Tibial nerve (tissue), 4 donors: Measurements from ENCODE around the gene GALNT13. TPM values are rescaled to one million over a fixed set of nuclear protein-coding genes. Genes with fewer than 3 reads are reported as not detected.

ENCODE experiments used
- DNase-seq, 2 donors: peaks; one replicate each; pipeline ENCODE4 v3.0.0-alpha.2; 2019; ENCODE audit warnings: low spot score in 2 of 2
- H3K27ac ChIP-seq, 4 donors: fragments of 200-600 bp; sonication (generic) in 3 of 4; one replicate each; pipeline ENCODE4 v1.5.1; 2017 to 2019; ENCODE audit warnings: mild to moderate bottlenecking in 1 of 4
- H3K27me3 ChIP-seq, 2 donors: fragments of 200-600 bp; sonication (generic) in 1 of 2; one replicate each; pipeline versions ENCODE4 v1.5.1 to v1.6.0; 2017 to 2019
- H3K36me3 ChIP-seq, 3 donors: fragments of 200-600 bp; sonication (generic); one replicate each; pipeline ENCODE4 v1.5.1; 2018 to 2019
- H3K4me1 ChIP-seq, 4 donors: fragments of 200-600 bp; sonication (generic) in 3 of 4; one replicate each; pipeline ENCODE4 v1.5.1; 2017 to 2019
- H3K4me3 ChIP-seq, 4 donors: fragments of 200-600 bp; sonication (generic) in 3 of 4; one replicate each; pipeline ENCODE4 v1.5.1; 2017 to 2019; ENCODE audit warnings: mild to moderate bottlenecking in 1 of 4, moderate library complexity in 1 of 4
- H3K9me3 ChIP-seq, 4 donors: fragments of 200-600 bp; sonication (generic) in 3 of 4; one replicate each; pipeline ENCODE4 v1.5.1; 2017 to 2019
- EP300 ChIP-seq, 2 donors: sonication (generic); formaldehyde crosslinking; IDR thresholded peaks; one replicate each; pipeline ENCODE4 v1.6.1; 2017; ENCODE audit warnings: antibody characterized with exemption in 2 of 2, mild to moderate bottlenecking in 1 of 2
- POLR2A ChIP-seq, 2 donors: fragments of 450-650 bp; IDR thresholded peaks; one replicate each; pipeline ENCODE4 v1.6.1; 2017; ENCODE audit warnings: antibody characterized with exemption in 2 of 2, mild to moderate bottlenecking in 2 of 2, moderate library complexity in 2 of 2
- WGBS, 2 donors: methylation state at CpG; one replicate each; pipeline ENCODE4 v1.1.5; 2018; 5-methylcytosine and 5-hydroxymethylcytosine counted together
- total RNA-seq, 4 donors: library from RNA; depleted of rRNA; stranded (reverse); fragments of >200 nt; gene quantifications; one replicate each; pipeline ENCODE4 v1.1.0, GENCODE V29; 2016
- TF ChIP-seq, protein P1 (sequence below), 5 experiments: fragments of 200-600 bp in 3 of 5; fragments of 450-650 bp in 2 of 5; sonication (generic) in 3 of 5; IDR thresholded peaks; one replicate each; pipeline ENCODE4 v1.5.1; 2016 to 2019; ENCODE audit warnings: antibody characterized with exemption in 5 of 5, mild to moderate bottlenecking in 3 of 5, moderate library complexity in 2 of 5

Gene GALNT13
- total RNA-seq, 4 donors from 2014 or later, result under 0.01 to 3.1 (median 1.3) TPM; not detected in 1

DNA sequence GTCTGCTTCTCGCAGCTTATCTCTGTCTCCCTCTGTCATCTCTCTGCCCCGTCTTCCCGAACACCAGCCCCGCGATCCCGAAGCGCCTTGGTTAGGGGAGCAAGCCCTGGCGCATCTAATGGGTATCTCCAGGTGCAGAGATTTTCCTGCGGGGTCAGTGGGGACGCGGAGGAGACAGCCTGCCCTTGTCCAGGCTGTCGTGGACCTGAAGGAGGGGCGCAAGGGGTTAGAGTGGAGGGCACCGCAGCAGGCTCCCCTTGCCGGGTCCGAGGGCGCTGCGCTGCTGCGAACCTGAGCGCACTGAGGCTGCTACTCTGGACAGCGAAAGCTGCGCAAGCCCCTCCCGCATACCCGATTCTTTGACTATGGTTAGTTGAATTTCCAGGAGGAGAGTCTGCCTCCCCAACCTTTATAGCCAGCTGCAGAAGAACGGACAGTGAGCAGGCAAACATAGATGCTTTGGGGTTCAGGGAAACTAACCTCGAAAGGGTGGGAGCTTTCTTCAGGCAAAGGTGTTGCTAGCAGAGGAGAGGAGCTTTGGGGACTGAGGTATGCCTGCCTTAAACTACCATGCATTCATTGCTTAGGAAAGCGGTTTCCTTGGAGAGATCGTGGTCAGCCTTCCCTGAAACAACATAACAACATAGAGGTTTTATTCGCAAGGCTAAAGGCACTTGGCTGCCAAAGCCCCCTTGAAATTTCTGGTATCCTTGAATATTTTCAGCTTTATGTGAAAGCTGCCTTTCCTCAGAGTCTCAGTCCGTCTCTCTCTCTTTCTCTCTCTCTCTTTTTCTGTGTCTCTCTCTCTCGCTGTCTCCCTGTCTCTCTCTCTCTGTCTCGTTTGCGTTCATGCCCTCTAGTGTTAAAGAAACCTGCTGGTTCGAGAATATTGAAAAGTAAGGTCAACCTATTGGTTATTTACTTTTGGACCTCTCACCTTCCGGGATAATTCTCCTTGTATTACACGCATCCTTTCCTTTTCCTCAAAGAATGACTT, 1.6 kb downstream of the GALNT13 start:
- TF ChIP-seq POLR2A (IDR thresholded peaks at IDR 0.05) (no peak), EP300 (IDR thresholded peaks at IDR 0.05) (no peak)
- TF ChIP-seq, protein P1, sequence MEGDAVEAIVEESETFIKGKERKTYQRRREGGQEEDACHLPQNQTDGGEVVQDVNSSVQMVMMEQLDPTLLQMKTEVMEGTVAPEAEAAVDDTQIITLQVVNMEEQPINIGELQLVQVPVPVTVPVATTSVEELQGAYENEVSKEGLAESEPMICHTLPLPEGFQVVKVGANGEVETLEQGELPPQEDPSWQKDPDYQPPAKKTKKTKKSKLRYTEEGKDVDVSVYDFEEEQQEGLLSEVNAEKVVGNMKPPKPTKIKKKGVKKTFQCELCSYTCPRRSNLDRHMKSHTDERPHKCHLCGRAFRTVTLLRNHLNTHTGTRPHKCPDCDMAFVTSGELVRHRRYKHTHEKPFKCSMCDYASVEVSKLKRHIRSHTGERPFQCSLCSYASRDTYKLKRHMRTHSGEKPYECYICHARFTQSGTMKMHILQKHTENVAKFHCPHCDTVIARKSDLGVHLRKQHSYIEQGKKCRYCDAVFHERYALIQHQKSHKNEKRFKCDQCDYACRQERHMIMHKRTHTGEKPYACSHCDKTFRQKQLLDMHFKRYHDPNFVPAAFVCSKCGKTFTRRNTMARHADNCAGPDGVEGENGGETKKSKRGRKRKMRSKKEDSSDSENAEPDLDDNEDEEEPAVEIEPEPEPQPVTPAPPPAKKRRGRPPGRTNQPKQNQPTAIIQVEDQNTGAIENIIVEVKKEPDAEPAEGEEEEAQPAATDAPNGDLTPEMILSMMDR (IDR thresholded peaks at IDR 0.05), result no peak
- no peak overlapping the region for H3K27ac ChIP-seq
- H3K4me1 ChIP-seq, result peaks cover 0 to 23% (median 2%) of the 10 kb centered on the region in 4 donors
- WGBS, 2 donors, result 5 to 6% methylated on average over 35 of the region's 36 CpGs
- peaks cover 0 to 26% of the 10 kb centered on the region in 2 donors for H3K27me3 ChIP-seq
- H3K4me3 ChIP-seq, result peak overlapping the region in 1 of 4 donors; percentile 46
- DNase-seq, result no peak
- no peaks in the 10 kb centered on the region for H3K36me3 ChIP-seq
- H3K9me3 ChIP-seq, result no peaks in the 10 kb centered on the region

DNA sequence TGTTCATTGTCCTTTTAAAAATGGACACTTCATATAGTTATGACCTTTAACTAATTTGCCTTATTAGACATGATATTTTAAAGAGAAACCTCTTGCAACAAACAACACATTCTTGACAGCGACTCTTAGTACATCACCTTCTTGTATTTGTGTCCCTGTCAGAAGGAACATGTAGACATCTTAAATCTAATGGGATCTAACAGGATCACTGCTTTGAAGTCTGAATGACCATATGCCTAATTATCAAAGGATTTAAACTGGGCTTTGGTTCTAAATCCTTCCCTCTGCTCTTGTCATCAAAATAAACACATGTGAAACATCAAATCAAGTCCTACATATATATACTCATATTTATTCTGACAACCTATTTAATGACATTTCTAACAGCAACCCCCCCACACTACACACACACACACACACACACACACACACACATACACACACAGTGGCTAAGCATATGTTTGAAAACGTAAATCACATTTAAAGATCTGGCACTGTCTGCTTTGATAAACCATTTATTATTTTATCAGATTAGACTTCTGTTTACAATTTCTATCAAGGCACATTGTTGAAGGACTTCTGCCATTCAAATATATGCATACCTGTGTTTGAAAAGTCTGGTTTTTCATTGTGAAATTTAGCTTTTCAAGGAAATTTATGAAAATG, 4.2 kb downstream of the GALNT13 start:
- peaks cover 0 to 24% of the 10 kb centered on the region in 2 donors for H3K27me3 ChIP-seq
- no peaks in the 10 kb centered on the region for H3K36me3 ChIP-seq
- H3K4me3 ChIP-seq, result no peak overlapping the region
- H3K9me3 ChIP-seq, result no peaks in the 10 kb centered on the region
- 76 to 81% methylated on average over 2 of the region's 2 CpGs for WGBS, 2 donors
- peaks cover 0 to 23% (median 2%) of the 10 kb centered on the region in 4 donors for H3K4me1 ChIP-seq
- no peak for DNase-seq
- TF ChIP-seq, protein P1 (IDR thresholded peaks at IDR 0.05), result no peak
- no peak for TF ChIP-seq POLR2A (IDR thresholded peaks at IDR 0.05)
- TF ChIP-seq EP300 (IDR thresholded peaks at IDR 0.05), result no peak
- no peak overlapping the region for H3K27ac ChIP-seq

DNA sequence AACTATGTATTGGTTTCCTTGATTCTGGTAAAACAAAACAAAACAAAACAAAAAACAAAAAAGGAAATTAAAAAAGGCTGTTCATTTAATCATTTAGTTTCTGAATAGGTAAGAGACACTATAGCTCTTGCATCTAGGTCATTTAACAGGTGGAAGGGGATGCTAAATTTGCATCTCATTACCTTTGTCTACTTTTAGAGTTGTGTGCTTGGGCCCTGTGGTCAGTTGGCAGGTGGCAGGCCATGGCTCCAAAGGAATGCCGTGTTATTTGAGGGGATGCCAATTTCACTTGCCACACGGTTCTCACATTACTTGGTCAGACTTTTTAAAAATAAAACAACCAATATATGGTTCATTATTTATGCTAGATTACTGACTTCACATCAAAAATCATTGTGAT, 9.2 kb downstream of the GALNT13 start:
- Histone ChIP-seq H3K4me3 (no peak overlapping the region), H3K27me3 (no peaks in the 10 kb centered on the region), H3K9me3 (no peaks in the 10 kb centered on the region), H3K4me1 (no peaks in the 10 kb centered on the region), H3K36me3 (no peaks in the 10 kb centered on the region), H3K27ac (no peak overlapping the region)
- DNase-seq, result no peak
- 67 to 85% methylated on average over 2 of the region's 2 CpGs for WGBS, 2 donors
- no peak for TF ChIP-seq POLR2A (IDR thresholded peaks at IDR 0.05)
- no peak for TF ChIP-seq EP300 (IDR thresholded peaks at IDR 0.05)
- TF ChIP-seq, protein P1 (IDR thresholded peaks at IDR 0.05), result no peak

DNA sequence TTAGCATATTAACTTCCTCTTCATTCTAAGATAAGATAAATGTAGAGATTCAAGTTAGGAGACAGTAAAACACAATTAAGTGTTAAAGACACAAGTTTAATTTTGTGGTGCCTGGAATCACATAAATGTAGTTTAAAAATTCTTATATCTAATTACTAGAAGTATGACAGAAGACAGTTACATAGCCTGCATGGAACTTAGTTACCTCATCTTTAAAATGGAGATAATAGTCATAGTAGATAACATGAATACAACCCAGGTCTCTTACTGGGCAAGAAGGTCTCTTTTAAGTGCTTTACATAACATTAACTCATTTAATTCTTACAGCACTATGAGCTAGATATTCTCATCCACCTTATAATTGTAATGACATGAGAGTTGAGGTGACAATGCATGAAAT, 15.1 kb downstream of the GALNT13 start:
- no peak for TF ChIP-seq POLR2A (IDR thresholded peaks at IDR 0.05)
- TF ChIP-seq, protein P1 (IDR thresholded peaks at IDR 0.05), result no peak
- TF ChIP-seq EP300 (IDR thresholded peaks at IDR 0.05), result no peak
- Histone ChIP-seq H3K36me3 (no peaks in the 10 kb centered on the region), H3K9me3 (no peaks in the 10 kb centered on the region), H3K4me1 (no peaks in the 10 kb centered on the region), H3K4me3 (no peak overlapping the region), H3K27me3 (no peaks in the 10 kb centered on the region), H3K27ac (no peak overlapping the region)
- DNase-seq, result no peak

DNA sequence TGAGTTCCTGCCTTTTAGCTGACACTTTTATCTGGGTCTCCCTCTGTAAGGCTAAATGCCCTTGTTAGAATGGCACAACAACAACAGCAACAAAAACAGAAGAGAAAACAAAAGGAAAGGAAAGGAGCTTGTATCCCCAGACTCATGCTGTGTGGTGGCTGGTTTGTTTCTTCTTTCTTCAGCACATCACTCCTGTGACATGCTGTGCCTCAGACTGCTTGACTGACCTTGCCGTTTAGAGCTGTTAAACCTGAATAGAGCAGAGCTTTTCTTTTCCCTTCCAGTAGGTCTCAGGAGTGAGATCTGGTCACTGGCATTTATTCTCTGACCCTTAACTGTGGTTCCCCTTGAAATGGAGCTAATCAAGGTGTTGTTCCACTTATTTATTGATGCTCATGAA, 18.9 kb downstream of the GALNT13 start:
- Histone ChIP-seq H3K27me3 (no peaks in the 10 kb centered on the region), H3K9me3 (no peaks in the 10 kb centered on the region), H3K27ac (no peak overlapping the region), H3K4me3 (no peak overlapping the region), H3K4me1 (no peaks in the 10 kb centered on the region), H3K36me3 (no peaks in the 10 kb centered on the region)
- 3 to 10% methylated on average over 1 of the region's 1 CpG for WGBS, 2 donors
- no peak for DNase-seq
- no peak for TF ChIP-seq EP300 (IDR thresholded peaks at IDR 0.05)
- TF ChIP-seq POLR2A (IDR thresholded peaks at IDR 0.05), result no peak
- TF ChIP-seq, protein P1 (IDR thresholded peaks at IDR 0.05), result no peak
